PC-3 (cell line): Measurements from ENCODE around the gene SLITRK6. TPM values are rescaled to one million over a fixed set of nuclear protein-coding genes. Genes with fewer than 3 reads are reported as not detected.
"Not testable (repeated sequence)": the region's sequence is repeated elsewhere in the genome, so short reads cannot be mapped to it uniquely, and the experiment has no call there.

Experiments
- ATAC-seq: fragments of 200-7000 bp; cut with Tn5 transposase; 2 replicates; pipeline ENCODE4 v1.9.1; 2020; ENCODE audit warnings: mild to moderate bottlenecking, moderate library complexity
- BruUV-seq: library from RNA; stranded (reverse); fragments of 400-500 nt; replicated peaks from 2 replicates; lab custom pipeline; 2021; lab: Mats Ljungman, UMichigan
- CTCF ChIA-PET: fragments of 300-600 bp; sonication (Branson Sonifier 250); formaldehyde crosslinking; loops from one replicate; lab custom pipeline; 2022; ENCODE audit warnings: antibody characterized with exemption; lab: Charles Lee
- POLR2A ChIA-PET: fragments of 300-600 bp; sonication (Branson Sonifier 250); formaldehyde crosslinking; loops from one replicate; lab custom pipeline; 2022; ENCODE audit warnings: antibody characterized with exemption; ENCODE audit not compliant: unreplicated experiment; lab: Charles Lee
- DNase-seq: peaks from one replicate; pipeline ENCODE4 v3.0.0-alpha.2; 2015
- H2AFZ ChIP-seq: fragments of 300-600 bp; sonication (generic); 2 replicates; pipeline ENCODE4 v1.6.0; 2016; ENCODE audit warnings: antibody characterized with exemption, low read length
- H3F3A ChIP-seq: fragments of 300-600 bp; sonication (generic); one replicate; pipeline ENCODE4 v1.6.0; 2017; ENCODE audit warnings: antibody characterized with exemption, low read length, control low read depth, mild to moderate bottlenecking; ENCODE audit not compliant: unreplicated experiment
- H3K27ac ChIP-seq: fragments of 300-600 bp; sonication (generic); 2 replicates; pipeline ENCODE4 v1.5.1; 2016; ENCODE audit warnings: mild to moderate bottlenecking, low read length
- H3K27me3 ChIP-seq: fragments of 300-600 bp; sonication (generic); 2 replicates; pipeline ENCODE4 v1.6.1; 2016; ENCODE audit warnings: low read length, mixed read lengths
- H3K36me3 ChIP-seq: fragments of 300-600 bp; sonication (generic); 2 replicates; pipeline ENCODE4 v1.6.1; 2016; ENCODE audit warnings: low read depth, mixed run types, low read length, mixed read lengths
- H3K4me1 ChIP-seq: fragments of 300-600 bp; sonication (generic); 2 replicates; pipeline ENCODE4 v1.5.1; 2016; ENCODE audit warnings: low read length; ENCODE audit not compliant: insufficient read depth
- H3K4me2 ChIP-seq: fragments of 300-600 bp; sonication (generic); 2 replicates; pipeline ENCODE4 v1.6.0; 2016; ENCODE audit warnings: low read length
- H3K4me3 ChIP-seq: fragments of 300-600 bp; sonication (generic); 2 replicates; pipeline ENCODE4 v1.5.1; 2016; ENCODE audit warnings: mild to moderate bottlenecking, low read length, mixed read lengths
- H3K79me2 ChIP-seq: fragments of 300-600 bp; sonication (generic); 2 replicates; pipeline ENCODE4 v1.6.1; 2017; ENCODE audit warnings: low read length, mixed read lengths
- H3K9ac ChIP-seq: fragments of 300-600 bp; sonication (generic); 2 replicates; pipeline ENCODE4 v1.6.0; 2016; ENCODE audit warnings: mild to moderate bottlenecking, low read length
- H3K9me2 ChIP-seq: fragments of 300-600 bp; sonication (generic); replicated peaks from 2 replicates; pipeline ENCODE4 v1.6.1; 2016; ENCODE audit warnings: mixed run types, low read length, mixed read lengths
- H3K9me3 ChIP-seq: fragments of 300-600 bp; sonication (generic); 2 replicates; pipeline ENCODE4 v1.6.1; 2016; ENCODE audit warnings: low read length, mixed read lengths
- H4K20me1 ChIP-seq: fragments of 300-600 bp; sonication (generic); 2 replicates; pipeline ENCODE4 v1.6.1; 2016; ENCODE audit warnings: low read length, mixed read lengths
- CTCF ChIP-seq: fragments of 300-600 bp; sonication (generic); conservative IDR thresholded peaks from 2 replicates; pipeline ENCODE4 v1.5.1; 2017; ENCODE audit warnings: antibody characterized with exemption, low read depth, mild to moderate bottlenecking, low read length
- EZH2 ChIP-seq: fragments of 300-600 bp; sonication (generic); IDR thresholded peaks from one replicate; pipeline ENCODE4 v1.6.1; 2017; ENCODE audit warnings: antibody characterized with exemption, mild to moderate bottlenecking, low read length; ENCODE audit not compliant: unreplicated experiment
- EZH2phosphoT487 ChIP-seq: fragments of 300-600 bp; sonication (generic); IDR thresholded peaks from 2 replicates; pipeline ENCODE4 v1.6.1; 2018; ENCODE audit warnings: mild to moderate bottlenecking, antibody characterized with exemption, low read length, borderline replicate concordance
- intact Hi-C: fragments of 100-400 bp; cut with micrococcal nuclease; formaldehyde crosslinking; loops from 2 replicates; pipeline ENCODE4 v1.9.0; 2023
- total RNA-seq: library from RNA; depleted of rRNA; stranded (reverse); fragments of >200 nt; gene quantifications from 2 replicates; pipeline ENCODE4 v1.2.3, GENCODE V29; 2014

Gene SLITRK6
- total RNA-seq, 1 experiment from 2014 or later = 4.6 TPM

DNA sequence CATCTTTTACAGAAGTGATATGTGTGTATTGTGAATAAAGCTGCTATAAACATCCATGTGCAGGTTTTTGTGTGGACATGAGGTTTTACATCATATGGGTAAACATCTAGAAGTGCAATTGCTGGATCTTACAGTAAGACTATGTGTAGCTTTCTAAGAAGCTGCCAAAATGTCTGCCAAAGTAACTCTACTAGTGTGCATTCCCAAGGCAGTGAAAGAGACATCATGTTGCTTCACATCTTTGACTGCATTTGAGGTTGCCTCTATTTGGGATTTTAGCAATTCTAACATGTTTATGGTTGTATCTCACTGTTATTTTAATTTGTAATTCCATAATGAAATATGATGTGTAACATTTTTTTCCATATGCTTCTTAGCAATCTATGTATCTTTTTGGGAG, 30.3 kb downstream of the SLITRK6 start:
- H3K79me2 ChIP-seq = no peaks in the 10 kb centered on the region
- H3K4me2 ChIP-seq = no peak overlapping the region
- no peaks in the 10 kb centered on the region for H3K36me3 ChIP-seq
- H3K27ac ChIP-seq = no peak overlapping the region
- ChIA-PET CTCF (no interaction called here), POLR2A (no interaction called here)
- no peak for ATAC-seq
- no peak for DNase-seq
- H3K4me3 ChIP-seq = no peak overlapping the region
- H3K27me3 ChIP-seq = no peaks in the 10 kb centered on the region
- intact Hi-C loops = no loop called here
- no peaks in the 10 kb centered on the region for H3F3A ChIP-seq
- no TSS peak for BruUV-seq
- H3K9me3 ChIP-seq = no peaks in the 10 kb centered on the region
- H2AFZ ChIP-seq = no peak overlapping the region
- H3K4me1 ChIP-seq = no peaks in the 10 kb centered on the region
- H4K20me1 ChIP-seq = no peaks in the 10 kb centered on the region
- no peak for TF ChIP-seq EZH2
- no peak for TF ChIP-seq CTCF
- no peak for TF ChIP-seq EZH2phosphoT487
- no peaks in the 10 kb centered on the region for H3K9me2 ChIP-seq
- H3K9ac ChIP-seq = no peak overlapping the region

DNA sequence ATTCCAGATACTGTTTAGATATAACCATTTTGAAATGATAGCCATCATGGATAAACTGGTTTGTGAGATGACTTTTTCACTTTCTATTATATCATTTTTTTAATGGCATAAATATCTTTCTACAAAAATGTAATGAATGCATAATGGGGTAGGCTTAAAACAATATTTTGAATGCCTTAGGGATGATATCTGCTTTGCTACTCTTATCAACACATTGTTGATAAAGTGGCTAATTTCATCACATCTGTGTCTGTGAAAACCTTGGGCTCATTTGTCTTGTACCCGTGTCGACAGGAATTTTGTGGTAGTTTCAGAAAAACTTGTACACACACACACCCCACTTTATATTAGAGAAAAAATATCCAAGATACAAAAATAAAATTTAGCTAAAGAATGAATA, 44.1 kb downstream of the SLITRK6 start:
- Histone ChIP-seq H3K9ac (no peak overlapping the region), H3K4me3 (no peak overlapping the region), H3K4me2 (no peak overlapping the region), H3F3A (no peaks in the 10 kb centered on the region), H3K36me3 (no peaks in the 10 kb centered on the region), H3K27ac (no peak overlapping the region), H3K4me1 (no peaks in the 10 kb centered on the region), H3K79me2 (no peaks in the 10 kb centered on the region), H3K9me3 (no peaks in the 10 kb centered on the region), H2AFZ (no peak overlapping the region), H4K20me1 (no peaks in the 10 kb centered on the region), H3K9me2 (no peaks in the 10 kb centered on the region), H3K27me3 (no peaks in the 10 kb centered on the region)
- POLR2A ChIA-PET = no interaction called here
- no TSS peak for BruUV-seq
- ATAC-seq = no peak
- no peak for DNase-seq
- CTCF ChIA-PET = no interaction called here
- TF ChIP-seq CTCF = no peak
- no peak for TF ChIP-seq EZH2
- TF ChIP-seq EZH2phosphoT487 = no peak
- intact Hi-C loops = no loop called here

- H3K4me3 ChIP-seq, H3K79me2 ChIP-seq, H3K27ac ChIP-seq, H3K4me2 ChIP-seq, ATAC-seq, H2AFZ ChIP-seq, H3K9me3 ChIP-seq, CTCF ChIA-PET, H3F3A ChIP-seq, H3K36me3 ChIP-seq, H3K27me3 ChIP-seq, intact Hi-C loops, H3K9ac ChIP-seq, DNase-seq, H3K9me2 ChIP-seq, BruUV-seq, POLR2A ChIA-PET, H4K20me1 ChIP-seq: not testable (repeated sequence)
- peaks cover 17% of the 10 kb centered on the region for H3K4me1 ChIP-seq
Observed at GRCh38 chr13:85743201-85743770, 55.9 kb downstream of the SLITRK6 start.
